HUES6 (cell line): Measurements from ENCODE around the gene STMND1.

Experiments
- H3K27ac ChIP-seq: 2 replicates; pipeline ENCODE4 v1.7.0; 2013; ENCODE audit warnings: low read depth, mild to moderate bottlenecking, low read length, inconsistent platforms
- H3K27me3 ChIP-seq: 2 replicates; pipeline ENCODE4 v1.6.1; 2013; ENCODE audit warnings: low read length; ENCODE audit not compliant: control insufficient read depth, insufficient read depth
- H3K36me3 ChIP-seq: 2 replicates; pipeline ENCODE4 v1.6.1; 2013; ENCODE audit warnings: low read length; ENCODE audit not compliant: control insufficient read depth, insufficient read depth
- H3K4me1 ChIP-seq: 2 replicates; pipeline ENCODE4 v1.6.1; 2013; ENCODE audit warnings: low read length; ENCODE audit not compliant: control insufficient read depth, insufficient read depth
- H3K4me3 ChIP-seq: 2 replicates; pipeline ENCODE4 v1.5.1; 2013; ENCODE audit warnings: low read depth, low read length
- H3K9ac ChIP-seq: one replicate; pipeline ENCODE4 v1.6.1; 2013; ENCODE audit warnings: mild to moderate bottlenecking, low read length
- H3K9me3 ChIP-seq: 2 replicates; pipeline ENCODE4 v1.6.1; 2013; ENCODE audit warnings: low read depth, low read length; ENCODE audit not compliant: control insufficient read depth, insufficient read depth

The STMND1 gene

GRCh38 chr6:17098538-17098937 lies 3.3 kb upstream of the STMND1 start:
- Histone ChIP-seq H3K9ac (no peak overlapping the region), H3K36me3 (no peaks in the 10 kb centered on the region), H3K27me3 (peaks cover 41% of the 10 kb centered on the region), H3K27ac (no peak overlapping the region), H3K4me3 (no peak overlapping the region), H3K4me1 (no peaks in the 10 kb centered on the region), H3K9me3 (no peaks in the 10 kb centered on the region)

DNA sequence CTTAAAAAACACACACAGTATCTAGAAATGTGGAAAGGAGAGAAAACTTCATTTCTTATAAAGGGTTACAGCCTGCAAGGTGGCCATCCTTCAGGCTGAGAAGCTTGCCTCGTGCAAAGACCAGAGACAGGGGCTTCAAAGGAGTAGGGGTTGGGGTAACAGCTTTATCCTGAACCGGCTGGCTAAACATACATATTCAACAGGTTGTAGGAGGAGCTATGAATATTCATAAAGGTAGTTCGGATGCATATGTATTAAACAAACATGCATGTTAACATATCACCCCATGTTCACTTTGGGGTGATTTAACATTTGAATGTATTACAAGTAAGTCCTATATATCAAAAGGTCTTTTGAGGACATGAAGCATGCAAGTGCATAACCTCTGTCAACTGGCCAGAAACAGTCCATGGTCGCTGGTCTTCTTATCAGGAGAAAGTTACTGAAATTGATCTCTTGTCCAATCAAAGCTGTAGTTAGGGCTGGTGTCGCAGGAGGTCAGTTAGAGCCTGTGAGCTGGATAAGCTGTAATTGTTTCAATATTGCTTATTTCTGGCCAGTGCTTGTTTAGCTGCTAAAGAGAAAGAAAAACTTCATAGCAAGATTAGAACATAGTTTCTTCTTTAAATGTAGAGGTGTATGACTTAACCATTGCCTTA lies 2.3 kb upstream of the STMND1 start:
- H3K9ac ChIP-seq = no peak overlapping the region
- no peaks in the 10 kb centered on the region for H3K36me3 ChIP-seq
- peaks cover 41% of the 10 kb centered on the region for H3K27me3 ChIP-seq
- no peak overlapping the region for H3K27ac ChIP-seq
- H3K9me3 ChIP-seq = no peaks in the 10 kb centered on the region
- no peak overlapping the region for H3K4me3 ChIP-seq
- H3K4me1 ChIP-seq = no peaks in the 10 kb centered on the region

GRCh38 chr6:17100806-17101205 lies 1.0 kb upstream of the STMND1 start:
- no peaks in the 10 kb centered on the region for H3K9me3 ChIP-seq
- no peaks in the 10 kb centered on the region for H3K4me1 ChIP-seq
- no peaks in the 10 kb centered on the region for H3K36me3 ChIP-seq

DNA sequence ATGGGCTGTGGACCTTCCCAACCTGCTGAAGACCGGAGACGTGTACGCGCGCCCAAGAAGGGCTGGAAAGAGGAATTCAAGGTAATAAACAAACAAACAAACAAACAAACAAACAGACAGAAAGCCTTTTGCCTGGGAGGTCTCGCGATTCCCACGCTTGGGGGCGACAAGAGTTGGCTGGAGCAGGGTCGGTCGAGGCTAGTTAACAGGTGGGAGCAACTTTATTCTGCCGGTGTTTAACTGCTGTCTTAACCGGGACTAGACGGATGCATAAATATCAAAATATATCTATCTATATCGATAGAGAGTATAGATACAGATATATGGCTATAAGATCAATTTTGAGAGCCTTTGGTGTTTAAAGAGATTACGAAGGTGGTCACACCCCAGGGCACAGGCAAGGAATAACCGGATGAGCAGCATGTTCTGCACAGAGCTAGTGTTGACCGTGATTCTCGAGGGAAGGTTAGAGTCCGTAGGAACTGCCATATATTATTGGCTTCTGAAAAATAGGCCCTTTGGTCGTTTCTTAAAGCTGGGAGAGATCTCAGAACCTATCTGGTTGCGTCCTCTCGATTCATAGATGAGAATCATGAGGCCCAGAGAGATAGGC lies 514 bp downstream of the STMND1 start:
- H3K9me3 ChIP-seq = no peaks in the 10 kb centered on the region
- H3K36me3 ChIP-seq = no peaks in the 10 kb centered on the region
- peak overlapping the region; percentile 3 for H3K9ac ChIP-seq
- peaks cover 41% of the 10 kb centered on the region for H3K27me3 ChIP-seq
- H3K4me3 ChIP-seq = peak overlapping the region; percentile 63
- H3K27ac ChIP-seq = no peak overlapping the region
- H3K4me1 ChIP-seq = no peaks in the 10 kb centered on the region

More at GRCh38 chr6:17100806-17101205, 1.0 kb upstream of the STMND1 start:
- Histone ChIP-seq H3K27me3 (peaks cover 41% of the 10 kb centered on the region), H3K9ac (no peak overlapping the region), H3K4me3 (no peak overlapping the region), H3K27ac (no peak overlapping the region)

DNA sequence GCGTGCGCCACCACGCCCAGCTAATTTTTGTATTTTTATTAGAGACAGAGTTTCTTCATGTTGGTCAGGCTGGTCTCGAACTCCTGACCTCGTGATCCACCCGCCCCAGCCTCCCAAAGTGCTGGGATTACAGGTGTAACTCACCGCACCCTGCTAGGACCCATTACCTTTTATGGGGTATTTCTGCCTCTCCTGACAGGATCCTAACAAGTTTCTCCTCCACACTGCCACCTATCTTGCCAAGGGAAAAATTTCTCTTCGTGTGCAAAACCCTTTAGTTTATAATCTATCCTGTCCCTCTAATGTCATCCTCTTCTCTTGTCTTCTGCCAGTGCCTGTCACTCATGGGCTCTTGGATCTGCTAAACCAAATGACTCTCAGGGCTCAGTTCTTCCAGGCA lies 1.9 kb downstream of the STMND1 start:
- no peak overlapping the region for H3K27ac ChIP-seq
- no peaks in the 10 kb centered on the region for H3K4me1 ChIP-seq
- peaks cover 41% of the 10 kb centered on the region for H3K27me3 ChIP-seq
- no peaks in the 10 kb centered on the region for H3K36me3 ChIP-seq
- no peaks in the 10 kb centered on the region for H3K9me3 ChIP-seq
- H3K9ac ChIP-seq = no peak overlapping the region
- H3K4me3 ChIP-seq = no peak overlapping the region

- no peak overlapping the region for H3K27ac ChIP-seq
- H3K4me1 ChIP-seq = no peaks in the 10 kb centered on the region
- no peaks in the 10 kb centered on the region for H3K36me3 ChIP-seq
Measured at GRCh38 chr6:17107863-17108262, 6.0 kb downstream of the STMND1 start.

GRCh38 chr6:17115251-17116116 lies 13.6 kb downstream of the STMND1 start:
- H3K4me3 ChIP-seq = no peak overlapping the region
- H3K4me1 ChIP-seq = peaks cover 3% of the 10 kb centered on the region; the same call in 1 of the 2 replicates
- no peak overlapping the region for H3K9ac ChIP-seq
- H3K27ac ChIP-seq = no peak overlapping the region
- H3K9me3 ChIP-seq = no peaks in the 10 kb centered on the region
- no peaks in the 10 kb centered on the region for H3K36me3 ChIP-seq
- H3K27me3 ChIP-seq = no peaks in the 10 kb centered on the region

More at GRCh38 chr6:17107863-17108262, 6.0 kb downstream of the STMND1 start:
- Histone ChIP-seq H3K27me3 (peaks cover 5% of the 10 kb centered on the region), H3K9ac (no peak overlapping the region), H3K9me3 (no peaks in the 10 kb centered on the region), H3K4me3 (no peak overlapping the region)

DNA sequence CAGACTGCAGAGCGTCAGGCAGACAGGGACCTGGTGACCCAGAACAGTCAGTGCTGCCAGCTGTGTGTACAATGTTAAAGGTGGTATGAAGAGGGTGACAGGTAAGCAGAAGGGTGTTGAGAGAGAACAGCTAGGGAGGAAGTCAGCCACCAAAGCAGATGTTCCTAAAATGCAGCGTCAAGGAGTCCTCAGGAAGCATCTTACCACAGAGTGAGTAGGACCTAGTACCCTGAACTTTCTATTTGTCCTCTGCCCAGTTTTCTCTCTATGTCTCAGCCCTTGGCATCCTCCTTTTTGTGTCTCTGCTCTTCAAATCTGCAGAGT lies 14.2 kb downstream of the STMND1 start:
- no peak overlapping the region for H3K27ac ChIP-seq
- no peaks in the 10 kb centered on the region for H3K36me3 ChIP-seq
- H3K4me1 ChIP-seq = peaks cover 3% of the 10 kb centered on the region; the same call in 1 of the 2 replicates
- H3K9me3 ChIP-seq = no peaks in the 10 kb centered on the region
- H3K4me3 ChIP-seq = no peak overlapping the region
- H3K9ac ChIP-seq = no peak overlapping the region
- no peaks in the 10 kb centered on the region for H3K27me3 ChIP-seq

- H3K4me1 ChIP-seq = peaks cover 3% of the 10 kb centered on the region; the same call in 1 of the 2 replicates
- H3K27ac ChIP-seq = no peak overlapping the region
- no peaks in the 10 kb centered on the region for H3K36me3 ChIP-seq
- H3K9ac ChIP-seq = no peak overlapping the region
- no peaks in the 10 kb centered on the region for H3K27me3 ChIP-seq
- H3K9me3 ChIP-seq = no peaks in the 10 kb centered on the region
- no peak overlapping the region for H3K4me3 ChIP-seq
Measured at GRCh38 chr6:17120019-17120418, 18.2 kb downstream of the STMND1 start.

DNA sequence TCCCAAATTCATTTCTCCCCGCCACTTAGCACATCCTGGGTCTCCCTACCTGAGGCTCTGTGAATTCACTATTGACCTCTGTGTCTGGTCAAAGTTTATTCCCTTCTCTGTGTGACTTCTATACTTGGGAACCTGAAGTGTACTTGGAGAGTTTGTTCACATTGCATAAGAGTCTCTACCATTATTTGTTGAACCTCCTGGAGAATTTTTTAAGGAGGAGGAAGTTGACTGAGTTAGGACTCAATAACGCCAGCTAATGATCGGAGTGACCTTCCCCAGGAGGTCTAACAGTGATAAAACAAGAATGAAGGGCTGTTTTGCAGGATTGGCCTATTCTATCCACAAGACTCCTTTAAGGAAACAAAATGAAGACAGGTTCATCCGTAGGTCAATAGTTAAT lies 23.6 kb downstream of the STMND1 start:
- Histone ChIP-seq H3K4me1 (peaks cover 3% of the 10 kb centered on the region; the same call in 1 of the 2 replicates), H3K4me3 (no peak overlapping the region), H3K9me3 (no peaks in the 10 kb centered on the region), H3K36me3 (no peaks in the 10 kb centered on the region), H3K9ac (no peak overlapping the region), H3K27ac (no peak overlapping the region), H3K27me3 (no peaks in the 10 kb centered on the region)

DNA sequence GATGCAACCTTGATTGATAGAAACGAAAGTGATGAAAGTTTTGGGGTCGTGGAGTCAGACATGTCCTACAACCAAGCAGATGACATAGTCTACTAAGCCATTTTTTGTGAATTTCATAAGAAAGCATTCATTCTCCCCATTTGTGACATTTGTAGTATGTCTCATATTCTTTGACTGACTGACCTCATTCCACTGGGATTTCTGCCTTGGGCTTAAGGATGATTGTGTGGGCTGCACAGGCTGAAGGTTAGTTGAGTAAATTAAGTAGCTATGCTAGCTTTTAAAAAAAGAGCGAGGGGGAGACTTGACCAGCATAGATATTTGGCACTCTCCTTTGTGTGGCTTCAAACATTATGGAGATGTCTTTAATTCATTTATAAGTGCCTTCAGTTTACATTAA lies 28.9 kb downstream of the STMND1 start:
- no peak overlapping the region for H3K4me3 ChIP-seq
- peaks cover 3% of the 10 kb centered on the region; the same call in 1 of the 2 replicates for H3K4me1 ChIP-seq
- no peaks in the 10 kb centered on the region for H3K9me3 ChIP-seq
- H3K36me3 ChIP-seq = no peaks in the 10 kb centered on the region
- H3K27me3 ChIP-seq = no peaks in the 10 kb centered on the region
- no peak overlapping the region for H3K27ac ChIP-seq
- no peak overlapping the region for H3K9ac ChIP-seq
